GM10266 (cell line): ENCODE measurements around the gene AHRR.

ENCODE experiments used
- DNase-seq: peaks from one replicate; pipeline ENCODE4 v3.0.0; 2012; ENCODE audit errors: extremely low spot score
- CTCF ChIP-seq: IDR thresholded peaks from 2 replicates; pipeline ENCODE4 v1.5.1; 2012; ENCODE audit warnings: mild to moderate bottlenecking, low read depth; ENCODE audit not compliant: control insufficient read depth, insufficient read depth; ENCODE audit errors: missing control alignments

Gene AHRR

DNA sequence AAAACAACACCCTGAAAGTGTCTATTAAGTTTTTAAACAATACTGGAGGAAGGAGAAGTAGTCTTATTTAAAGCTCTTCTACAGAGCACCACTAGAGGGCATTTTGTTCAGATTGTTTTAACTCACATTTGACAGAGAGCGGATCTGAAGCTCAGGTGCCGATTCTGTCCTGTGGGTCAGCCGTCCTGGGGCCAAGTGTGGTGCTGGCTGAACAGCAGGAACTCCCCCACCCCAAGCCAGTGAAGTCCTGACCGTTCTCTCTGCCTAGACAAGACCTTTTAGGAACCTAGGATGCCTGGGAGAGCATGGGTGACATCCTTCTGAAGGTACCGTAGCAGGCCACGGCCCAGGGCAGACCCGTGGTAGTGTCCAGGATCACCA lies 125.4 kb downstream of the AHRR start:
- DNase-seq = no peak
- TF ChIP-seq CTCF = peak; percentile 61

- DNase-seq = no peak
- TF ChIP-seq CTCF = no peak
Measured at GRCh38 chr5:447501-447900, 126.0 kb downstream of the AHRR start.

- DNase-seq = no peak
- TF ChIP-seq CTCF = no peak
Measured at GRCh38 chr5:448061-448765, 126.7 kb downstream of the AHRR start.

DNA sequence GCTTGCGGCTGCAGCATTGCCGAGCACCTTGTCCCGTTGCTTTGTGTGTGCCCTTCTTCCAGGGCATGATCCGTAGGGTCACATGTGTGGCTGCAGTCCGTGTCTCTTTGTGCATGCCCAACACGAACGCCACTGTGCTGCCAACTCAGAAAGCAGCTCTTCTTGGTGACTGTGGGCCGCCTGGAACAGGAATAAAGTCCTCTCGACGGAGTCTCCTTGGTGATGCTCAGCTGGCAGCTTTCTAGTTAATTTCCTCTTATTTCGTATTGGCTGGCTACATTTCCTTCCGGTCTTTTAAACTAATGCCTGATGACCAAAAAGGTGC lies 127.2 kb downstream of the AHRR start:
- TF ChIP-seq CTCF = no peak
- no peak for DNase-seq

DNA sequence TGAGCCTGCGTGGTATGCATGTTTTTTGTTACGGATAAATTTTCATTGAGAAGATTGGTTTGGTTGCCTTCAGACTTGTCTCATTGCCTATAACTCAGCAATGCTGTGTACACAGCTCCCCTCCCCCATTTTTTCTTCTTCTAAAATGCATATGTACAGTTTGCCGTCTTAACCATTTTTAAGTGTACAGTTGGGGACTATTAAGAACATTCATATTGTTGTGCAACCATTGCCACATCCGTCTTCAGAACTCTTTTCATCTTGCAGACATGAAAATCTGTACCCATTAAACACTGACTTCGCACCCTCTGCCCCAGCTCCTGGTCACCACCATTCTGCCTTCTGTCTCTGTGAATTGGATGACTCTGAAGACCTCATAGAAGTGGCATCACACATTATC lies 127.6 kb downstream of the AHRR start:
- no peak for DNase-seq
- TF ChIP-seq CTCF = no peak

GRCh38 chr5:451587-452458 lies 130.3 kb downstream of the AHRR start:
- TF ChIP-seq CTCF = no peak
- no peak for DNase-seq

DNA sequence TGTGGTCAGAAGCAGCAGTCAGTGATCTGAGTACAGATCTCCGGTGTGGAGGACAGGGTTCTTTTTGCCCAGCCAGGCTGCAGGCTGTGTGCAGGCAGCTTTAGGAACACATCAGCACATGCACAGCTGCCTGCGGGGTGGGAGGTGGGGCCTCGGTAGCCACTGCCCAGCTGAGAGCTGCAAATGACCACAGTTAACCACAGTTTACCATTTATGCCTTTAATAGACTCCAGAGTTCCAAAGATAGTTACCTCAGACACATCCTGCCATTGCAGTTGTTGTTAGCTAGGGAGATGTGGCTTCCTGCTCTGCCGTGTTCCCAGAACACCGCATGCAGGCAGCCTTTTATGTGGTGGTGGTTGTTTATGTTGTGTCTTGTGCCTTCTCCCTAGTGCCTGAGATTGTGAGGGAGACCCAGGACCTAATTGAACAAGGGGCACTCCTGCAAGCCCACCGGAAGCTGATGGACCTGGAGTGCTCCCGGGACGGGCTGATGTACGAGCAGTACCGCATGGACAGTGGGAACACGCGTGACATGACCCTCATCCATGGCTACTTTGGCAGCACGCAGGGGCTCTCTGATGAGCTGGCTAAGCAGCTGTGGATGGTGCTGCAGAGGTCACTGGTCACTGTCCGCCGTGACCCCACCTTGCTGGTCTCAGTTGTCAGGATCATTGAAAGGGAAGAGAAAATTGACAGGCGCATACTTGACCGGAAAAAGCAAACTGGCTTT lies 131.6 kb downstream of the AHRR start:
- no peak for DNase-seq
- TF ChIP-seq CTCF = no peak
